Activated gamma-delta T cell (primary cell): ENCODE data around the gene SLC1A1.

Experiments used
- DNase-seq: peaks from one replicate; lab custom pipeline; 2025; lab: John Stamatoyannopoulos, UW

Gene SLC1A1

DNA sequence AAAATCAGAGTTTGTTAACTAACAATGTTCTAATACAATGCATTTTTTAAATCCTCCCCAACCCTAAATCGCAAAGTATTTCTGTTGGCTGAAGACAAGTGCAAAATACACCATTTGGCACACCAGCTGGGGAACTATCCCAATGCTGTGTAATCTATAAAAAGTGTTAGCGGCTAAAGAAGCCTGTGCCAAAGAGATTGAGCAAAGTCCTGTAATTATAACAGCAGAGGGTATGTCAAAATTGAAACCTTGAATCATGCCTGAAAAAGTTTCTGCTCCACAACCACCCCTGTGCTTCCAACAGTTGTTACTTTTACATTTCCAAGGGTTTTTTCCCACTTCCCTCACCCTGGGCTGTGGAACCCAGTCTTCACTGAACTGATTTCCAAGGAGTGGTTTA, 88.7 kb downstream of the SLC1A1 start:
- DNase-seq: no peak

GRCh38 chr9:4581035-4581760, 90.9 kb downstream of the SLC1A1 start:
- DNase-seq: no peak

DNA sequence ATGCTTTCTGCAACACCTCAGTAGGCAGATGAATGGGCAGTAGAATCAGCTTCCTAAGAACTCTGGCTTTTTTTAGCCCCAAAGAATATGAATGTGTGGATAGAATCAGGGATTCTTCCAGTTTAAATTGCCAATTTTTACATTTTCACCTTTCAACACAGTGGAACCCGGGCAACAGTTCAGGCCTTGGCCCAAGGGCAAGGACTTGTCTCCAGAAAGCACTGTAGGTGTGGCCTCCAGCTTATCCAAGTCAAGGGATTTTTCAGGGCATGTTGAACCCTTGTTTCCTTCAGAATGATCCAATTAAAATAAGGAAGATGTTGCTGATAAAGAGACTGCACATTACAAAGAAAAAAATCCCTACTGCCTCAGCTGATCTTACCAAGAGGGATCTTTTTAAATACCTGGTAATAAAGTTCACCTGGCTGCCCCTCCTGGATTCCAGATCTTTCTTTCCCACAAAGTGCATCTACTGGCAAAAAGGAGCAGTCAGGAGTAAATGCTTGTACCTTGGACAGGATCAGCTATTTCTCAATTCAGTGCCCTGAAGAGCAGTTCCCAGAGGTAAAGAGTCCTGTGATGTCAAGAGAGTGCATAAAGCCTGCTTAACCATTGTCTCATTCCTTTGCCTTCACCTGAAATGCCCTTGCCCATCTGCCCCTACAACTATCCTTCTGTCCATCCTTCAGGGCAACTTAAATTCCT, 91.7 kb downstream of the SLC1A1 start:
- no peak for DNase-seq

GRCh38 chr9:4583001-4583400, 92.7 kb downstream of the SLC1A1 start:
- DNase-seq: no peak

- DNase-seq: no peak
Observed at GRCh38 chr9:4584636-4585035, 94.4 kb downstream of the SLC1A1 start.

- no peak for DNase-seq
Observed at GRCh38 chr9:4585135-4585534, 94.9 kb downstream of the SLC1A1 start.

DNA sequence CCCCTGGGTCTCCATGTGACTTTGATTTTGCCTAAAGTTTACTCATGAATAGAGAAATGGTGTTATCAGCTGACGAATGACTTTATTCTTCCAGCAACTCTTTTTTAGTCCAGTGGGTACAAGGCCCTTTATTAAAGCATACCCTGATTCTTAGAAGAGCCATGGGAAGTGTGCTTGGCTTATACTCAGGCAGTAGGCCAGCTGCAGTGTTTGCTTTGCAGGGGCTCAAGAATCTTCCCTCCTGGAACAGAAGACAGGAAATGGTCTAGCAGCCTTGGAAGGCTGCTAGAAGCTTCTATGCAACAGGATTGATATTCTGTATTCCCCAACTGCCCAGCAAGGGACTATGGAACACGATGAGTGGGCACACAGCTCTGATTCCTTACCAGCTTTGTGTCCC, 98.5 kb downstream of the SLC1A1 start:
- no peak for DNase-seq

GRCh38 chr9:4590430-4591122, 100.3 kb downstream of the SLC1A1 start:
- no peak for DNase-seq

DNA sequence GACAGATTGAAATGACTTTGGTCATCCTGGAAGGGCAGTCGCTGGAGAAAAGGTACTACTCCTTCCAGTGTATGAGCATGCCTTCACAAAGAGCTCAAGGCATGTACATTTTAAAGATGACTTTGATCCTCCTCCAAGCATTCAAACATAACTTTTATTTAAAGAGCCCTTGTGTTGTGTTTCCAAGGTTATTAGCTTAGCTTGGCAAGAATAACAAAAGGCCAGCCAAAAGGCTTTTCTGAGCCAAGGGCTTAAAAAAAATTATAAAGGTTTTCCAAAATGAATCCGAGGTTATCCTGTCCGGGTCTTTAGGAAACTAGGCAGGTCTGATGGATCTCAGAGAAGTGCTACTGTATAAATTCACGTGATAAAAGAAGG, 100.8 kb downstream of the SLC1A1 start:
- no peak for DNase-seq

DNA sequence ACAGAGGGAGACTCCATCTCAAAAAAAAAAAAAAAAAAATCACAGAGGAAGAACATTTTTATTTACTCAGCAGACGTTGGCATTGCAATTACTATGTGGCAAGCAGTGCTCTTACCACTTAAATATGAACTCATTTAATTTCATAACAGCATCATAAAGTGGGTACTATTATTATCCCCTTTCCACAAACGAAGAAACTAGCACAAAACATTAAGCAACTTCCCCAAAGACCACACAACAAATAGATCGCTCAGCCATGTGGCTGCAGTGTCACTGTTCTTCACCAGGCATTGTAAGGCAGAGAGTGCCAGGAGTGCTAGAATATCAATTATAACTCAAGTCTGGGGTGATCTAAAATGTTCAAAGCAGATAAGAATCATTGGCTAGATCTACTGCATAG, 102.0 kb downstream of the SLC1A1 start:
- DNase-seq: no peak

DNA sequence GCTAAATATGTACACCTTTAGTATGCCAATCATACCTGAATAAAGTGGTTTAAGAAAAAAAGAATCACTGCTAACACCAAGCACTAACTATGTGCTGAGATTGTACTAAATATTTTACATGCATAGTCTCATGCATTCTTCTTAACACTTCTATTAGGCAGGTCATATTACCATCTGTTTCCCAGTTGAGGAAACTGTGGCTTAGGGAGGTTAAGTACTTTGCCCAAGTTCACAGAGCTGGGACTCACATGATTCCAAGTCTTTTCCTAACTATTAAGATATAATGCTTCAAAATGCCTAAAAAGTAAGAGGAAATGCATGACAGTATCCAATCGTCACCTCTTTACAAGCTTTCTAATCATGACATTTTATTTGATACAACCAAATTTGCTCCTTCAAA, 102.6 kb downstream of the SLC1A1 start:
- no peak for DNase-seq

- DNase-seq: no peak
Observed at GRCh38 chr9:4594545-4594944, 104.3 kb downstream of the SLC1A1 start.

DNA sequence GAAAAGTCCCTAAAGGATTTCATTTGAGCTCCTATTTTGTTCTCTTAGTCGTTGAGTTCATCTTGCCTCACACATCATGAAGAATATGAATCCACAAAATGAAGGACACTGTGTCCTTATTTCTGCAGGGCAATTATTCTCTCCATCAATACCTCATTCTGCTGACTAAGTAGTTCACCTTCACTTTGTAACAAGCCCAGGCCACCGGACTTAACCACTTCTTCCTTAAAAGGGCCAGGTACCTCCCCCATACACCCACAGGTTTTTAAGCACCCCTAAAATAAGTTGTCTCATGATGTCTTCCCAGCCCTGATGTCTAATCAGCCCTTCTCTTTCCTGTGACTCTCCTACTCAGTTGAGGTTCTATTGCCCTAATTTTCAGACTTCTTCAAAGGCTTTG, 104.7 kb downstream of the SLC1A1 start:
- DNase-seq: no peak

DNA sequence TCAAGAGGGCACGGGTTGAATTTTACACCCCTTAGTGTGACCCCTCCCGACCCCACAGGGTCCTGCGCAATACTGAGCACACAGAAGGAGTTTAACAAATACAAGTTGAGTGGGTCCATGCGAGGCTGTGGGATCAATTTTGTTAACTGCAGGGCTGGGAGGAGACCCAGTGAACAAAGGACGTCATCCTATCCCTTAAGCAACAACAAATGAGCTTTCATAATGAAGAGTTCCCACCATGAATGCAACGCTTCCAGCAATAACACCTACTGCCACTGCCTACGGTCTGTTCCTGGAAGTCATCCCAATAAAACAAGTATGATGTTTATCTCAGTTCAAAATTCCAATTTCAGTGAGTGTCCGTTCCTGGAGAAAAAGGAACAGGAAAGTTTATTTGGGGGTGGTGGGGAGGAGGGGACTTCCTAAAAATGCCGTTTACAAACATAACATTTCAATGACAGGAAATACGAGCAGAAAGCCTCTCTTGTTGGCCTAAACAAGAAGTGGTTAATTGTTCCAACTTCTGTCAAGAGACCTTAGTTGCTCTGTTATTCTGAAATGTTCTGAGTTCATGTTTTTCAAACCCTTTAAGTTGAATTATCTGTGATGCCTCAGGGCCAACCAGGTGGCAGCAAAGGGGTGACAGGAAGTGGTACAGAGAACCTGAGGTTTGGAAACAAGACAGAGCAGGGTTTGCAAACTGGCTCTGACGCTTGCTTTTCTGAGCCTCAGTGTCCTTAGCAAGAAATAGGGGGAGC, 106.1 kb downstream of the SLC1A1 start:
- no peak for DNase-seq

GRCh38 chr9:4600368-4600767, 110.1 kb downstream of the SLC1A1 start:
- DNase-seq: no peak

- DNase-seq: no peak
Observed at GRCh38 chr9:4603830-4604229, 113.6 kb downstream of the SLC1A1 start.

DNA sequence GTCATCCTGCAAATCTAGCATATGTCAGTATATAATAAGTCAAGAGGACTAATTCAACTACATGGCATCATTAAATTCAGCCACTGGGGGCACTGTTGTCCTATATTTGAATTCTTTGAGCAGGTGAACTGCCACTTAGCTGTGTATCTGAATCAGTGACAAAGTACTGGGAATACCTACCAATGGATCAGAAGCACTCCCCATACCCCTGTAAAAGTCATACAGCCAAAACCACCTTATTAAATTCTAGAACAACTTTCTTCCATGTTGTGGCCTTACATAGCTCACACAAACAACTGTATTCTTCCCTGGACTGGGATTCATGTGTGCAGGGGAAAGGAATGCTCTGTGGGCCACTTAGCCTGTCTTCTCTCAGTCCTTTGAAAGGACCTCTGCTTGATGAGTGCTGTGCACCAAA, 114.4 kb downstream of the SLC1A1 start:
- DNase-seq: no peak

GRCh38 chr9:4606033-4606432, 115.8 kb downstream of the SLC1A1 start:
- peak; percentile 9 for DNase-seq

- DNase-seq: no peak
Observed at GRCh38 chr9:4614627-4615026, 124.4 kb downstream of the SLC1A1 start.

DNA sequence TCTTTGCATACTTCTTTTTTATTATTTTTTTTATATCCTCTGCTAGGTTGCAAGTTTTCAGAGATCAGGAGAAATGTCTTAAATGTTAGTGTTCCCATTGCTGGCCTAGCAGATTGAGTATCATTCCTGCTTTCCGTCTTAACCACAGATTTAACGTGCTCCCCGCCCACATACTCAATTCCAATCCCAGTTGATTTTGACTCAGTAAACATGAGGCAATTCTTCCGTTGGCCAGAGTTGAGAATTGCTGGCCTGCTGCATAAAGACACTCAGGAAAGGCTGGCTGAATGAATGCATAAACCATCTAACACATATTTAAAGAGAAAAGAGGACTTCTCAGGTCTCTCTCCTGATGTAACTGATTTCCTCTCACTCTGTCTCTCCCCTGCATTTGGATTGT, 125.0 kb downstream of the SLC1A1 start:
- DNase-seq: no peak

- no peak for DNase-seq
Observed at GRCh38 chr9:4615778-4616177, 125.5 kb downstream of the SLC1A1 start.

GRCh38 chr9:4617752-4618151, 127.5 kb downstream of the SLC1A1 start:
- DNase-seq: no peak
